Activated naive CD4-positive, alpha-beta T cell treated with anti-CD3 and anti-CD28 coated beads, Interleukin-2, amount 50 U/mL, for 72 hours (primary cell): ENCODE data around the gene ACADVL. TPM values are rescaled to one million over a fixed set of nuclear protein-coding genes. Genes with fewer than 3 reads are reported as not detected.

Experiments
- ATAC-seq, 2 donors: fragments of 150-1000 bp; cut with Tn5 transposase; 2 replicates each; pipeline ENCODE4 v1.10.0; 2021; ENCODE audit warnings: mild to moderate bottlenecking in 2 of 2, moderate library complexity in 2 of 2
- DNase-seq, 2 donors: peaks; one replicate each; pipeline ENCODE4 v3.0.0; 2021 to 2022; ENCODE audit warnings: low spot score in 2 of 2
- H3K27ac Mint-ChIP-seq, 2 donors: one replicate each; pipeline ENCODE4 v1.8.0; 2022; ENCODE audit warnings: mild to moderate bottlenecking in 2 of 2, mixed read lengths in 2 of 2
- H3K36me3 Mint-ChIP-seq, 2 donors: one replicate each; pipeline ENCODE4 v1.8.0; 2022; ENCODE audit warnings: mixed read lengths in 2 of 2
- H3K9me3 Mint-ChIP-seq, 2 donors: one replicate each; pipeline ENCODE4 v1.8.0; 2022; ENCODE audit warnings: mixed read lengths in 2 of 2
- total RNA-seq, 2 donors: library from RNA; stranded (reverse); gene quantifications; one replicate each; pipeline ENCODE4 v1.2.3, GENCODE V29; 2022

ACADVL gene
- total RNA-seq, 2 donors from 2014 or later, result 360 to 445 TPM

GRCh38 chr17:7184091-7184488 is 35.6 kb upstream of the ACADVL start:
- Mint-ChIP-seq H3K27ac (no peak overlapping the region), H3K9me3 (no peaks in the 10 kb centered on the region), H3K36me3 (no peaks in the 10 kb centered on the region)
- DNase-seq, result no peak
- peak in 1 of 2 donors; percentile 32 for ATAC-seq

DNA sequence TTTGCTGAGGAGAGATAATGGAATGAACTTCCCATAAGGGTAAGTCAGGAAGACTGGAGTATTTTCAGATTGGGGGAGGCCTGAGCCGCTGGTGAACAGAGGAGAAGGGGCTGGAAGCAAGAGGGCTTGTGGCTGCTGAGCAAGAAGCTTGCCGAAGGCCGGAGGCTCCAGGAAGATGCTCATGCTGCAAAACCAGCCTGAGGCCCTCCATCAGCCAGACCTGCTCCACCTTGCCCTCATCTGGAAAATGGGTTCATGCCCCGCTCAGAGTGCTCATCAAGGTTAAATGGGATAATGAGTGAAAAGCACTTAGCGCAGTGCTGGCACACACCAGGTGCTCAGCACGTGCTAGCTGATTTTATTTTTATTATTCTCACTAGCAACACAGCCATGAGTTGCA is 35.1 kb upstream of the ACADVL start:
- H3K27ac Mint-ChIP-seq, result no peak overlapping the region
- DNase-seq (no peak), ATAC-seq (no peak)
- H3K36me3 Mint-ChIP-seq, result no peaks in the 10 kb centered on the region
- no peaks in the 10 kb centered on the region for H3K9me3 Mint-ChIP-seq

GRCh38 chr17:7186241-7186640 is 33.5 kb upstream of the ACADVL start:
- DNase-seq, result no peak
- peak in 1 of 2 donors; percentile 46 for ATAC-seq
- Mint-ChIP-seq H3K36me3 (no peaks in the 10 kb centered on the region), H3K27ac (peak overlapping the region in 1 of 2 donors; percentile 3), H3K9me3 (no peaks in the 10 kb centered on the region)

GRCh38 chr17:7190276-7190917 is 29.3 kb upstream of the ACADVL start:
- no peaks in the 10 kb centered on the region for H3K36me3 Mint-ChIP-seq
- no peaks in the 10 kb centered on the region for H3K9me3 Mint-ChIP-seq
- DNase-seq, result no peak

DNA sequence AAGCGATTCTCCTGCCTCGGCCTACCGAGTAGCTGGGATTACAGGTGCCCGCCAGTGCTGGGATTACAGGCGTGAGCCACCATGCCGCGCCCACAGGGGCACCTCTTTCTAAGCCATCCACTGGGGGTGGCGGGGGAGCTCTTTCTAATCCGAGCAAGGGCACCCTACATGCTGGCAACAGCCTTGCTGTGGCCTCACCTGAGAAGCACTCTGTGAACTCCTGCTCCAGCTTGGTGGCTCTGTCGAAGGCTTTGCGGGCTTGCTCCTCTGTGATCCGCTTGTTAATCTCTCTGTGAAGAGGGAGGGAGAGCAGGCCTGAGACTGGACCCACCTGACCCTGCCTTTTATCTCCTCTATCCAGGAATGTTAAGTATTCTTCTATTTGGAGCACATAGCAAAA is 28.7 kb upstream of the ACADVL start:
- H3K27ac Mint-ChIP-seq, result no peak overlapping the region
- no peak for ATAC-seq
- no peaks in the 10 kb centered on the region for H3K36me3 Mint-ChIP-seq
- DNase-seq, result no peak
- no peaks in the 10 kb centered on the region for H3K9me3 Mint-ChIP-seq

More at GRCh38 chr17:7190276-7190917, 29.3 kb upstream of the ACADVL start:
- H3K27ac Mint-ChIP-seq, result no peak overlapping the region
- no peak for ATAC-seq

GRCh38 chr17:7191571-7192270 is 28.0 kb upstream of the ACADVL start:
- H3K27ac Mint-ChIP-seq, result peak overlapping the region in 1 of 2 donors; percentile 50
- no peaks in the 10 kb centered on the region for H3K9me3 Mint-ChIP-seq
- ATAC-seq, result peak in 1 of 2 donors; percentile 59
- H3K36me3 Mint-ChIP-seq, result no peaks in the 10 kb centered on the region
- DNase-seq, result peak in 1 of 2 donors; percentile 30

GRCh38 chr17:7192271-7192937 is 27.3 kb upstream of the ACADVL start:
- Mint-ChIP-seq H3K27ac (peak overlapping the region; percentile 50 to 70), H3K36me3 (no peaks in the 10 kb centered on the region), H3K9me3 (no peaks in the 10 kb centered on the region)
- no peak for ATAC-seq
- DNase-seq, result no peak

- DNase-seq, result no peak
- Mint-ChIP-seq H3K9me3 (no peaks in the 10 kb centered on the region), H3K27ac (no peak overlapping the region), H3K36me3 (no peaks in the 10 kb centered on the region)
- ATAC-seq, result no peak
These were observed 23.8 kb upstream of the ACADVL start for GRCh38 chr17:7195971-7196370.

DNA sequence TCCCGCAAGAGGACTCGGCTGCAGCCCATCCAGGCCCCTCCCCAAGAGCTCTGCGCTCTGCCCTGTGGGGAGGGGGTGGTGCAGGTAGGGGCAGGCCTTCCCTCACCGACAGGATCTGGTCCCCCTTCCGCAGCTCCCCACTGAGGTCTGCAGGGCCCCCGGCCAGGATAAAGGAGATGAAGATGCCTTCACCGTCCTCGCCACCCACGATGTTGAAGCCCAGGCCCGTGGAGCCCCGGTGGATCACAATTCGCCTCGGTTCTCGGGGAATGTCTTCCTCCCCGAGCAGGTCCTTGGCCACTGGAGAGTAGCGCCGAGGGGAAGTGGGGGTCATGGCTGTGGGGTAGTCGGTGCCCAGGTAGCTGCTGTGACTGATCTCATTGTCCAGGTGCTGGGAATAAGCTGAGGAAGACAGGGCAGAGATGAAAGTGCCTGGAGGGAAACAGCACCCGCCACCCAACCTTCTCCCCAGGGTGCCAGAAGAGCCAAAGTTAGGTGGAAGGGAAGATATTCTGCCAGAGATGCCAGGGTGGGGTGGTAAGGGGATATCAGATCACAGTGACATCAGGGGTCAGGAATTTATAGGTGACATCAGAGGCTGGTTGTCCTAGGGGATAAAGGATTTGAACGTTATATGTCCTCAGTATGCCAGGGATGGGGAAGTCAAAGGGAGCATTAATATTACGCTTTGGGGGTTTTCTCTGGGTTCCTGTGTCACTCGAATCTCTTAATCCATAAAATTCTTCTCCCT is 22.9 kb upstream of the ACADVL start:
- H3K36me3 Mint-ChIP-seq, result no peaks in the 10 kb centered on the region
- no peak overlapping the region for H3K27ac Mint-ChIP-seq
- ATAC-seq, result no peak
- no peaks in the 10 kb centered on the region for H3K9me3 Mint-ChIP-seq
- no peak for DNase-seq

DNA sequence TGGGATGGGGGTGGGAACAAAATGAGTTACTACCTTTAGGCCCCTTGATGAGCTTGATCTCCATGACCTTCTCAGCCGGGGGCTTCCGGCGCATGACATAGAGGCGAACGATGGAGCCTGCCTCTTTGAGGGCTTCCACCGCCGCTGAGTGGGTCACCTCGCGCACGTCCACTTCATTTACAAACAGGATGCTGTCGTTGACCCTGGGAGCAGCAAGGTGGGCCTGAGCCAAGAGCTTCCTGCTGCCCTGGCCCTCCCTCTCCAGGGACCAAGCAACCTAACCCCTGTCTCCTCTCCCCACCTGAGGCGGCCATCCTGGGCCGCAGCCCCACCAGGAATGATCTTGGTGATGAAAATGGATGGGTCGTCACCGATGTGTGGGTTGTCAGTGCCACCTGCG is 16.3 kb upstream of the ACADVL start:
- H3K9me3 Mint-ChIP-seq, result no peaks in the 10 kb centered on the region
- H3K36me3 Mint-ChIP-seq, result no peaks in the 10 kb centered on the region
- no peak overlapping the region for H3K27ac Mint-ChIP-seq
- no peak for ATAC-seq
- DNase-seq, result no peak

DNA sequence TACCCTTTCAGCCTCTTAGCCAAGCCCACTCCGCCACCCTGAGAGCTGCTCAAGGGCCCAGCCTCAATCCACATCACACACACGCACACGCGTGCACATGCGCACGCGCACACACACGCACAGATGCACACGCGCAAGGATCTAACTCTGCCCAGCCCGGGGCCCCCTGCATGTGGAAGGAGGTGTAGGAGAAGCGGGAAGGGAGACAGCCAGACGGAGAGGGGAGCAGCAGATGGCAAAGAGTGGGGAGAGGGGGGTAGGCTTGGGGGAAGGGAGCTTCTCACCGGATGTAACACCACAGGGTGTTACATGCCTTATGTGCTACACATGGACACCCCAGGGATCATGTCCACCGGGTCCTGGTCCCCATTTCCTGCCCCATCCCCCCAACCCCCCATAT is 15.4 kb upstream of the ACADVL start:
- DNase-seq (no peak), ATAC-seq (no peak)
- Mint-ChIP-seq H3K9me3 (no peaks in the 10 kb centered on the region), H3K27ac (peak overlapping the region; percentile 78 to 92), H3K36me3 (no peaks in the 10 kb centered on the region)

DNA sequence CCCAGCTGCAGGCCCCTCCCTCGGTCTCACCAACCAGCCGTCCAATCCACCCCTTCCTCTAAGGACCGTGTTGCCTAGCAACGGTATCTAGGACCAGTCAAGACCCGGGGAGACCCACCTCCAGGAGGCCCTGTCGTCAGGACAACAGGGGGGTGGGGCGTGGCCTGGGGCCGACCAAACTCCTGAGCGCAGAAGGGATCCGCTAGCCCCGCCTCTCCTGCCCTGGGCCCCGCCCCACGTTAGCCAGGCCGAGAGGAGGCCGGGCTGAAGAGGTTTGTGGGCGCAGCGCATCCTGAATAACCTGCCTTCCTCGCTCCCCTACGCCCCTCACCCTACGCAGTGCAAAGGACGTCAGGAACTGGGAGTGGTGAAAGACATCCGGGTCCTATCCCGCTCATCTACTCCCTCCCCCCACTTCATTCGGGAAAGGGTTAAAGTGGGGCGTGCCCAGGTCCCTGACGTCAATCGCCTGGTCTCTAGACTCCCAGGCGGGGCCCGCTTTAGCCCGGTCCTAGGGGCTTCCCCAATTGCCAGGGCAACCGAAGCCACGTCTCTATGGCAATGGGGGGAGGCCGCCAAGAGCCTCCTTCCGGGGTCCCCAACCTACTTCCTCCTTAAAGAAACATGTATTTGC is 14.8 kb upstream of the ACADVL start:
- ATAC-seq (peak; percentile 89 to 91), DNase-seq (peak; percentile 87 to 91)
- Mint-ChIP-seq H3K36me3 (no peaks in the 10 kb centered on the region), H3K9me3 (no peaks in the 10 kb centered on the region), H3K27ac (peak overlapping the region; percentile 78 to 92)

GRCh38 chr17:7205561-7205960 is 14.2 kb upstream of the ACADVL start:
- peak overlapping the region; percentile 78 to 92 for H3K27ac Mint-ChIP-seq
- H3K9me3 Mint-ChIP-seq, result no peaks in the 10 kb centered on the region
- ATAC-seq, result no peak
- H3K36me3 Mint-ChIP-seq, result no peaks in the 10 kb centered on the region
- no peak for DNase-seq

GRCh38 chr17:7207120-7208001 is 12.4 kb upstream of the ACADVL start:
- Mint-ChIP-seq H3K9me3 (no peaks in the 10 kb centered on the region), H3K27ac (peak overlapping the region; percentile 12 to 78), H3K36me3 (no peaks in the 10 kb centered on the region)
- ATAC-seq, result no peak
- no peak for DNase-seq

GRCh38 chr17:7208027-7208571 is 11.6 kb upstream of the ACADVL start:
- Mint-ChIP-seq H3K27ac (peak overlapping the region in 1 of 2 donors; percentile 23), H3K9me3 (no peaks in the 10 kb centered on the region), H3K36me3 (no peaks in the 10 kb centered on the region)
- no peak for ATAC-seq
- DNase-seq, result no peak
